Measurements from ENCODE around the gene SETBP1.
A peak's percentile ranks its signal among the peaks of the same experiment; 100 is the strongest.

Gene SETBP1

GRCh38 chr18:44766450-44766849, 85.8 kb downstream of the SETBP1 start:
- no peak for DNase-seq

GRCh38 chr18:44767807-44768206, 87.1 kb downstream of the SETBP1 start:
- no peak for DNase-seq

GRCh38 chr18:44770641-44771040, 90.0 kb downstream of the SETBP1 start:
- no peak for DNase-seq

GRCh38 chr18:44771572-44771955, 90.9 kb downstream of the SETBP1 start:
- DNase-seq: no peak

GRCh38 chr18:44771956-44772917, 91.5 kb downstream of the SETBP1 start:
- no peak for DNase-seq

GRCh38 chr18:44773640-44774155, 93.0 kb downstream of the SETBP1 start:
- DNase-seq: no peak

GRCh38 chr18:44774191-44774590, 93.5 kb downstream of the SETBP1 start:
- DNase-seq: no peak

- no peak for DNase-seq
Observed at GRCh38 chr18:44777457-44778192, 96.9 kb downstream of the SETBP1 start.

- DNase-seq: peak; percentile 14
Observed at GRCh38 chr18:44778788-44779187, 98.1 kb downstream of the SETBP1 start.

GRCh38 chr18:44779753-44780292, 99.1 kb downstream of the SETBP1 start:
- DNase-seq: no peak

- no peak for DNase-seq
Observed at GRCh38 chr18:44781886-44782285, 101.2 kb downstream of the SETBP1 start.

GRCh38 chr18:44782617-44783016, 101.9 kb downstream of the SETBP1 start:
- no peak for DNase-seq

- DNase-seq: no peak
Observed at GRCh38 chr18:44783371-44783770, 102.7 kb downstream of the SETBP1 start.

- no peak for DNase-seq
Observed at GRCh38 chr18:44786257-44786656, 105.6 kb downstream of the SETBP1 start.

- DNase-seq: no peak
Observed at GRCh38 chr18:44786688-44787087, 106.0 kb downstream of the SETBP1 start.

GRCh38 chr18:44788334-44788733, 107.6 kb downstream of the SETBP1 start:
- no peak for DNase-seq

- DNase-seq: no peak
Observed at GRCh38 chr18:44789710-44790109, 109.0 kb downstream of the SETBP1 start.

GRCh38 chr18:44790860-44791259, 110.2 kb downstream of the SETBP1 start:
- DNase-seq: no peak

GRCh38 chr18:44791520-44791919, 110.8 kb downstream of the SETBP1 start:
- DNase-seq: no peak

GRCh38 chr18:44792456-44793061, 111.9 kb downstream of the SETBP1 start:
- DNase-seq: no peak

- DNase-seq: no peak
Observed at GRCh38 chr18:44793194-44793593, 112.5 kb downstream of the SETBP1 start.

- no peak for DNase-seq
Observed at GRCh38 chr18:44793685-44794084, 113.0 kb downstream of the SETBP1 start.

GRCh38 chr18:44795241-44795640, 114.6 kb downstream of the SETBP1 start:
- no peak for DNase-seq

All from NCI-H2227 treated with DMSO at 0.1 percent for 48 hours (cell line).